ENCODE data around the gene DUS4L.

DUS4L gene

GRCh38 chr7:107580716-107581383, 17.1 kb downstream of the DUS4L start:
- no peak for DNase-seq

- DNase-seq: no peak
These were observed 17.7 kb downstream of the DUS4L start for GRCh38 chr7:107581387-107582013.

- no peak for DNase-seq
These were observed 19.1 kb downstream of the DUS4L start for GRCh38 chr7:107582875-107583274.

- no peak for DNase-seq
These were observed 20.9 kb downstream of the DUS4L start for GRCh38 chr7:107584716-107585115.

- no peak for DNase-seq
These were observed 24.9 kb downstream of the DUS4L start for GRCh38 chr7:107588529-107589130.

- no peak for DNase-seq
These were observed 27.6 kb downstream of the DUS4L start for GRCh38 chr7:107591421-107591820.

GRCh38 chr7:107592361-107593024, 28.7 kb downstream of the DUS4L start:
- no peak for DNase-seq

- DNase-seq: no peak
These were observed 29.2 kb downstream of the DUS4L start for GRCh38 chr7:107593025-107593410.

GRCh38 chr7:107594961-107595737, 31.4 kb downstream of the DUS4L start:
- DNase-seq: no peak

GRCh38 chr7:107596881-107597581, 33.3 kb downstream of the DUS4L start:
- DNase-seq: no peak

- DNase-seq: no peak
These were observed 33.8 kb downstream of the DUS4L start for GRCh38 chr7:107597582-107597916.

- no peak for DNase-seq
These were observed 34.2 kb downstream of the DUS4L start for GRCh38 chr7:107597953-107598352.

GRCh38 chr7:107599262-107599661, 35.5 kb downstream of the DUS4L start:
- no peak for DNase-seq

- no peak for DNase-seq
These were observed 37.0 kb downstream of the DUS4L start for GRCh38 chr7:107600816-107601215.

- DNase-seq: no peak
These were observed 41.5 kb downstream of the DUS4L start for GRCh38 chr7:107605218-107605815.

GRCh38 chr7:107606303-107606702, 42.5 kb downstream of the DUS4L start:
- no peak for DNase-seq

GRCh38 chr7:107609811-107610261, 46.1 kb downstream of the DUS4L start:
- no peak for DNase-seq

- DNase-seq: no peak
These were observed 46.6 kb downstream of the DUS4L start for GRCh38 chr7:107610323-107610722.

GRCh38 chr7:107613439-107613838, 49.7 kb downstream of the DUS4L start:
- no peak for DNase-seq

GRCh38 chr7:107613948-107614347, 50.2 kb downstream of the DUS4L start:
- no peak for DNase-seq

- DNase-seq: no peak
These were observed 50.7 kb downstream of the DUS4L start for GRCh38 chr7:107614425-107614824.

Data from hypothalamus (tissue), 51 donors.